ENCODE data around the gene AMOT. TPM values are rescaled to one million over a fixed set of nuclear protein-coding genes. Genes with fewer than 3 reads are reported as not detected.

The AMOT gene
- total and polyA plus RNA-seq, 2 donors (not counting 1 experiment from before 2014, with no cell fraction given): 0.91 to 5.2 TPM

- POLR2A ChIA-PET: no interaction called here
- Histone ChIP-seq H3K9ac (ENCODE audit: low read length) (no peak overlapping the region), H3K4me1 (ENCODE audit: control insufficient read depth in 2 of 2, insufficient read depth in 2 of 2, low read length in 2 of 2) (no peaks in the 10 kb centered on the region), H2AFZ (ENCODE audit: insufficient read depth, low read depth, low read length, poor library complexity, severe bottlenecking) (no peak overlapping the region), H3K36me3 (replicated peaks in 1 of 2; ENCODE audit: control extremely low read depth in 1 of 2, control insufficient read depth in 1 of 2, extremely low read depth in 1 of 2, insufficient read depth in 2 of 2, low read length in 1 of 2) (no peaks in the 10 kb centered on the region), H3K27ac (ENCODE audit: low read length in 2 of 2) (no peak overlapping the region), H3K9me3 (ENCODE audit: control extremely low read depth in 1 of 3, control insufficient read depth in 2 of 3, insufficient read depth in 1 of 3, low read length in 2 of 3) (no peaks in the 10 kb centered on the region), H3K4me2 (replicated peaks; ENCODE audit: low read depth, low read length, poor library complexity, severe bottlenecking) (no peak overlapping the region), H3K4me3 (ENCODE audit: control extremely low read depth in 1 of 5, extremely low read depth in 1 of 5, insufficient read depth in 1 of 5, low read depth in 2 of 5, low read length in 4 of 5) (no peak overlapping the region), H4K20me1 (ENCODE audit: control insufficient read depth, insufficient read depth, low read length, poor library complexity, severe bottlenecking) (no peaks in the 10 kb centered on the region), H3K79me2 (ENCODE audit: control insufficient read depth, insufficient read depth, low read length) (no peaks in the 10 kb centered on the region), H3K27me3 (replicated peaks in 1 of 4; ENCODE audit: control extremely low read depth in 1 of 4, control insufficient read depth in 3 of 4, insufficient read depth in 4 of 4, low read length in 3 of 4) (no peaks in the 10 kb centered on the region)
- TF ChIP-seq CTCF (IDR thresholded peaks at IDR 0.05): no peak
- no peak for TF ChIP-seq EZH2 (IDR thresholded peaks at IDR 0.05; ENCODE audit: borderline replicate concordance, insufficient read depth, low read depth, low read length, poor library complexity, severe bottlenecking)
- Mint-ChIP-seq H3K4me1 (no peaks in the 10 kb centered on the region), H3K27ac (no peak overlapping the region), H3K4me3 (no peak overlapping the region), H3K27me3 (no peaks in the 10 kb centered on the region), H3K9me3 (ENCODE audit: insufficient read depth) (no peaks in the 10 kb centered on the region)
- no CpG with 5 or more reads among the region's 1 CpG for WGBS (ENCODE audit: insufficient coverage)
- ATAC-seq (ENCODE audit: low read depth) (no peak), DNase-seq (no peak)
- intact Hi-C loops (cut with micrococcal nuclease): no loop called here
- CTCF ChIA-PET: no interaction called here
These were observed 38.1 kb downstream of the AMOT start for GRCh38 chrX:112802541-112802940.

GRCh38 chrX:112800971-112801775 lies 39.5 kb downstream of the AMOT start:
- H3K27me3 ChIP-seq (replicated peaks in 1 of 4; ENCODE audit: control extremely low read depth in 1 of 4, control insufficient read depth in 3 of 4, insufficient read depth in 4 of 4, low read length in 3 of 4): no peaks in the 10 kb centered on the region
- H3K4me3 ChIP-seq (ENCODE audit: control extremely low read depth in 1 of 5, extremely low read depth in 1 of 5, insufficient read depth in 1 of 5, low read depth in 2 of 5, low read length in 4 of 5): no peak overlapping the region
- CTCF ChIA-PET: no interaction called here
- DNase-seq: no peak
- H3K9me3 ChIP-seq (ENCODE audit: control extremely low read depth in 1 of 3, control insufficient read depth in 2 of 3, insufficient read depth in 1 of 3, low read length in 2 of 3): no peaks in the 10 kb centered on the region
- H3K4me1 ChIP-seq (ENCODE audit: control insufficient read depth in 2 of 2, insufficient read depth in 2 of 2, low read length in 2 of 2): no peaks in the 10 kb centered on the region
- H3K79me2 ChIP-seq (ENCODE audit: control insufficient read depth, insufficient read depth, low read length): no peaks in the 10 kb centered on the region
- intact Hi-C loops (cut with micrococcal nuclease): no loop called here
- no peak overlapping the region for H3K4me2 ChIP-seq (replicated peaks; ENCODE audit: low read depth, low read length, poor library complexity, severe bottlenecking)
- 93% methylated on average over 5 of the region's 12 CpGs for WGBS (ENCODE audit: insufficient coverage)
- Mint-ChIP-seq H3K9me3 (ENCODE audit: insufficient read depth) (no peaks in the 10 kb centered on the region), H3K4me3 (no peak overlapping the region), H3K27me3 (no peaks in the 10 kb centered on the region), H3K4me1 (no peaks in the 10 kb centered on the region), H3K27ac (no peak overlapping the region)
- ATAC-seq (ENCODE audit: low read depth): no peak
- no peak overlapping the region for H3K27ac ChIP-seq (ENCODE audit: low read length in 2 of 2)
- no peak overlapping the region for H3K9ac ChIP-seq (ENCODE audit: low read length)
- TF ChIP-seq EZH2 (IDR thresholded peaks at IDR 0.05; ENCODE audit: borderline replicate concordance, insufficient read depth, low read depth, low read length, poor library complexity, severe bottlenecking) (no peak), CTCF (IDR thresholded peaks at IDR 0.05) (no peak)
- no peaks in the 10 kb centered on the region for H3K36me3 ChIP-seq (replicated peaks in 1 of 2; ENCODE audit: control extremely low read depth in 1 of 2, control insufficient read depth in 1 of 2, extremely low read depth in 1 of 2, insufficient read depth in 2 of 2, low read length in 1 of 2)
- H4K20me1 ChIP-seq (ENCODE audit: control insufficient read depth, insufficient read depth, low read length, poor library complexity, severe bottlenecking): no peaks in the 10 kb centered on the region
- POLR2A ChIA-PET: no interaction called here
- H2AFZ ChIP-seq (ENCODE audit: insufficient read depth, low read depth, low read length, poor library complexity, severe bottlenecking): no peak overlapping the region

Data from B cell (primary cell).